ENCODE results near the gene CST8.

The CST8 gene

DNA sequence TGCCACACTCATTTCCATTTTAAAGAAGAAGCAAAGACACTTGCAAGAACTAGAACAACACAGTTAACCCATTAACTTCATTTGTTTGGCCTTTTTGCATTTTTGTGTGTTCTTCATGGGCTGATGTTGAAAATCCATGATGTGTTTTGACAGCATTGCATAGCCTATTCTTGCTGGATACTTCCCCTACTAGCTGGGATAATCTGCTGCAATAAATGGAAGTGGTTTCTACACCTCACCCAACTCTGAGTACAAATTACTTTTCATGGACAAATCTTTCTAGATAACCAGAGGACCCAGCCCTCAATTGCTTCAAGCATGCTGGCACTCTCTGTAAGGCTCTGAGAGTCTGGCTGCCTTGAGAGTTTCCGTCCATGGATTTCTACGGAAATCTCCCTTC, 50.9 kb downstream of the CST8 start (continued):
- TF ChIP-seq KLF10 (tag by site-specific recombination; IDR thresholded peaks at IDR 0.05), result no peak

DNA sequence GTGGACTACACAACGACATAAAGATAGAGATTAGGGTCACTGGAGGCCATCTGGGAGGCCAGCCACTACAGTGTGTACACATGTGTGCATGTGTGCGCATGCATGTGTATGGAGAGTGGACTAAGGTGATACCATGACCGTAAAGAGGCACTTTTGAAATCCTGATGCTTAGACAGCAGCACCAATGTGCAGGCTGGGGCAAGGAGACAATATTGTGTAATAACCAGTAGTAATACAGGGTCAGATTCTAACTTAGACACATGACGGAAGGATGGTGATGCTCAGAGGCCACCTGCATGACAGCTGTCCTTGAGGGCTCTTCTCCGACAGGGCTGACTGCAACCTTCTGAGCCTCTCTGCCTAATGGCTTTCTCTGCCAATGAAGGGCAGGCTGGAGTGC, 51.9 kb downstream of the CST8 start:
- ChIA-PET POLR2A (no interaction called here), CTCF (no interaction called here)
- H3K9me3 ChIP-seq (ENCODE audit: control insufficient read depth, insufficient read depth, low read depth, low read length), result no peaks in the 10 kb centered on the region
- H3K36me3 ChIP-seq (ENCODE audit: control insufficient read depth in 2 of 2, insufficient read depth in 1 of 2, low read length in 2 of 2), result no peaks in the 10 kb centered on the region
- no peaks in the 10 kb centered on the region for H3K4me1 ChIP-seq (ENCODE audit: control insufficient read depth, insufficient read depth, low read length)
- H3K4me3 ChIP-seq (ENCODE audit: low read depth, low read length), result no peak overlapping the region
- no peak overlapping the region for H3K27ac ChIP-seq (ENCODE audit: extremely low read depth, low read depth, low read length)
- no peak for TF ChIP-seq ZNF791 (tag by site-specific recombination; IDR thresholded peaks at IDR 0.05)
- TF ChIP-seq, protein P1, sequence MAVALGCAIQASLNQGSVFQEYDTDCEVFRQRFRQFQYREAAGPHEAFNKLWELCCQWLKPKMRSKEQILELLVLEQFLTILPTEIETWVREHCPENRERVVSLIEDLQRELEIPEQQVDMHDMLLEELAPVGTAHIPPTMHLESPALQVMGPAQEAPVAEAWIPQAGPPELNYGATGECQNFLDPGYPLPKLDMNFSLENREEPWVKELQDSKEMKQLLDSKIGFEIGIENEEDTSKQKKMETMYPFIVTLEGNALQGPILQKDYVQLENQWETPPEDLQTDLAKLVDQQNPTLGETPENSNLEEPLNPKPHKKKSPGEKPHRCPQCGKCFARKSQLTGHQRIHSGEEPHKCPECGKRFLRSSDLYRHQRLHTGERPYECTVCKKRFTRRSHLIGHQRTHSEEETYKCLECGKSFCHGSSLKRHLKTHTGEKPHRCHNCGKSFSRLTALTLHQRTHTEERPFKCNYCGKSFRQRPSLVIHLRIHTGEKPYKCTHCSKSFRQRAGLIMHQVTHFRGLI (tag by site-specific recombination; IDR thresholded peaks at IDR 0.05), result no peak
- no peak for TF ChIP-seq GLI2 (tag by site-specific recombination; IDR thresholded peaks at IDR 0.05; ENCODE audit: borderline replicate concordance, low read depth)
- TF ChIP-seq ZNF391 (tag by site-specific recombination; IDR thresholded peaks at IDR 0.05; ENCODE audit: borderline replicate concordance, low read depth), result no peak
- no peak for TF ChIP-seq ZNF23 (tag by site-specific recombination; IDR thresholded peaks at IDR 0.05; ENCODE audit: borderline replicate concordance)
- TF ChIP-seq ZNF184 (tag by site-specific recombination; IDR thresholded peaks at IDR 0.05), result no peak
- TF ChIP-seq, protein P2, sequence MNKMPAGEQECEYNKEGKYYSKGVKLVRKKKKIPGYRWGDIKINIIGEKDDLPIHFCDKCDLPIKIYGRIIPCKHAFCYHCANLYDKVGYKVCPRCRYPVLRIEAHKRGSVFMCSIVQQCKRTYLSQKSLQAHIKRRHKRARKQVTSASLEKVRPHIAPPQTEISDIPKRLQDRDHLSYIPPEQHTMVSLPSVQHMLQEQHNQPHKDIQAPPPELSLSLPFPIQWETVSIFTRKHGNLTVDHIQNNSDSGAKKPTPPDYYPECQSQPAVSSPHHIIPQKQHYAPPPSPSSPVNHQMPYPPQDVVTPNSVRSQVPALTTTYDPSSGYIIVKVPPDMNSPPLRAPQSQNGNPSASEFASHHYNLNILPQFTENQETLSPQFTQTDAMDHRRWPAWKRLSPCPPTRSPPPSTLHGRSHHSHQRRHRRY (tag by site-specific recombination; IDR thresholded peaks at IDR 0.05), result no peak
- TF ChIP-seq, protein P3, sequence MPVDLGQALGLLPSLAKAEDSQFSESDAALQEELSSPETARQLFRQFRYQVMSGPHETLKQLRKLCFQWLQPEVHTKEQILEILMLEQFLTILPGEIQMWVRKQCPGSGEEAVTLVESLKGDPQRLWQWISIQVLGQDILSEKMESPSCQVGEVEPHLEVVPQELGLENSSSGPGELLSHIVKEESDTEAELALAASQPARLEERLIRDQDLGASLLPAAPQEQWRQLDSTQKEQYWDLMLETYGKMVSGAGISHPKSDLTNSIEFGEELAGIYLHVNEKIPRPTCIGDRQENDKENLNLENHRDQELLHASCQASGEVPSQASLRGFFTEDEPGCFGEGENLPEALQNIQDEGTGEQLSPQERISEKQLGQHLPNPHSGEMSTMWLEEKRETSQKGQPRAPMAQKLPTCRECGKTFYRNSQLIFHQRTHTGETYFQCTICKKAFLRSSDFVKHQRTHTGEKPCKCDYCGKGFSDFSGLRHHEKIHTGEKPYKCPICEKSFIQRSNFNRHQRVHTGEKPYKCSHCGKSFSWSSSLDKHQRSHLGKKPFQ (tag by site-specific recombination; IDR thresholded peaks at IDR 0.05), result no peak
- no peak for TF ChIP-seq ZNF830 (tag by site-specific recombination; IDR thresholded peaks at IDR 0.05; ENCODE audit: low read depth)
- TF ChIP-seq, protein P4, sequence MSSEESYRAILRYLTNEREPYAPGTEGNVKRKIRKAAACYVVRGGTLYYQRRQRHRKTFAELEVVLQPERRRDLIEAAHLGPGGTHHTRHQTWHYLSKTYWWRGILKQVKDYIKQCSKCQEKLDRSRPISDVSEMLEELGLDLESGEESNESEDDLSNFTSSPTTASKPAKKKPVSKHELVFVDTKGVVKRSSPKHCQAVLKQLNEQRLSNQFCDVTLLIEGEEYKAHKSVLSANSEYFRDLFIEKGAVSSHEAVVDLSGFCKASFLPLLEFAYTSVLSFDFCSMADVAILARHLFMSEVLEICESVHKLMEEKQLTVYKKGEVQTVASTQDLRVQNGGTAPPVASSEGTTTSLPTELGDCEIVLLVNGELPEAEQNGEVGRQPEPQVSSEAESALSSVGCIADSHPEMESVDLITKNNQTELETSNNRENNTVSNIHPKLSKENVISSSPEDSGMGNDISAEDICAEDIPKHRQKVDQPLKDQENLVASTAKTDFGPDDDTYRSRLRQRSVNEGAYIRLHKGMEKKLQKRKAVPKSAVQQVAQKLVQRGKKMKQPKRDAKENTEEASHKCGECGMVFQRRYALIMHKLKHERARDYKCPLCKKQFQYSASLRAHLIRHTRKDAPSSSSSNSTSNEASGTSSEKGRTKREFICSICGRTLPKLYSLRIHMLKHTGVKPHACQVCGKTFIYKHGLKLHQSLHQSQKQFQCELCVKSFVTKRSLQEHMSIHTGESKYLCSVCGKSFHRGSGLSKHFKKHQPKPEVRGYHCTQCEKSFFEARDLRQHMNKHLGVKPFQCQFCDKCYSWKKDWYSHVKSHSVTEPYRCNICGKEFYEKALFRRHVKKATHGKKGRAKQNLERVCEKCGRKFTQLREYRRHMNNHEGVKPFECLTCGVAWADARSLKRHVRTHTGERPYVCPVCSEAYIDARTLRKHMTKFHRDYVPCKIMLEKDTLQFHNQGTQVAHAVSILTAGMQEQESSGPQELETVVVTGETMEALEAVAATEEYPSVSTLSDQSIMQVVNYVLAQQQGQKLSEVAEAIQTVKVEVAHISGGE (tag by site-specific recombination; conservative IDR thresholded peaks at IDR 0.05; ENCODE audit: low read depth), result no peak
- no peak for TF ChIP-seq ZNF530 (tag by site-specific recombination; IDR thresholded peaks at IDR 0.05; ENCODE audit: low read depth)
- no peak for TF ChIP-seq ZNF560 (tag by site-specific recombination; IDR thresholded peaks at IDR 0.05; ENCODE audit: borderline replicate concordance)
- TF ChIP-seq ZNF394 (tag by site-specific recombination; IDR thresholded peaks at IDR 0.05; ENCODE audit: borderline replicate concordance), result no peak
- TF ChIP-seq, protein P5, sequence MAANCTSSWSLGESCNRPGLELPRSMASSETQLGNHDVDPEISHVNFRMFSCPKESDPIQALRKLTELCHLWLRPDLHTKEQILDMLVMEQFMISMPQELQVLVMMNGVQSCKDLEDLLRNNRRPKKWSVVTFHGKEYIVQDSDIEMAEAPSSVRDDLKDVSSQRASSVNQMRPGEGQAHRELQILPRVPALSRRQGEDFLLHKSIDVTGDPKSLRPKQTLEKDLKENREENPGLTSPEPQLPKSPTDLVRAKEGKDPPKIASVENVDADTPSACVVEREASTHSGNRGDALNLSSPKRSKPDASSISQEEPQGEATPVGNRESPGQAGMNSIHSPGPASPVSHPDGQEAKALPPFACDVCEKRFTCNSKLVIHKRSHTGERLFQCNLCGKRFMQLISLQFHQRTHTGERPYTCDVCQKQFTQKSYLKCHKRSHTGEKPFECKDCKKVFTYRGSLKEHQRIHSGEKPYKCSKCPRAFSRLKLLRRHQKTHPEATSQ (tag by site-specific recombination; IDR thresholded peaks at IDR 0.05), result no peak

Data from HEK293 (cell line).